Heart left ventricle (tissue), 13 donors: Measurements from ENCODE around the gene KDM4B.

Experiments used
- CTCF ChIP-seq, 12 donors: fragments of 200-600 bp; sonication (generic) in 4 of 12; IDR thresholded peaks; one replicate each; pipeline versions ENCODE4 v1.5.0 to v1.8.0; 2018 to 2022; ENCODE audit warnings: antibody characterized with exemption in 12 of 12, mild to moderate bottlenecking in 5 of 12
- POLR2A ChIP-seq, 2 donors: fragments of 450-650 bp; IDR thresholded peaks; one replicate each; pipeline ENCODE4 v1.6.1; 2017; ENCODE audit warnings: antibody characterized with exemption in 2 of 2, mild to moderate bottlenecking in 2 of 2, moderate library complexity in 2 of 2
- donor health status: ischemic (EF 13 %, LVEDD 7.1; RV severe dilation, severe dysfunction).
- donor health status: DM: no; HTN: yes; CAD: no.
- donor health status: DM: no; HTN: no; CAD: no.
- donor health status: ischemic (EF 25% LVEDD 6.9; RV normal size, moderate dysfunction).
- donor health status: ischemic (EF 25% LVEDD 5.7; RV mildly dilated, moderate dysfunction).
- donor health status: ischemic (EF 35%, LVEDD 5.7; RV mildly dilated, moderate dysfunction).
- donor health status: nonischemic (EF 11% LVEDD 7.7; RV severe dilation, severe dysfunction).
- donor health status: DM: yes; HTN: yes; CAD: no.
- donor health status: PGD.
- donor health status: ischemic (EF 29% LVEDD 5.4; RV normal size, mild dysfunction).
- donor health status: nonischemic (EF 23%, LVEDD 6.1; RV moderate dilation, normal function).

- TF ChIP-seq CTCF (IDR thresholded peaks at IDR 0.05) (no peak), POLR2A (IDR thresholded peaks at IDR 0.05) (no peak)
These were observed 16.0 kb upstream of the KDM4B start for GRCh38 chr19:4952945-4953344.
